OCI-LY1 (cell line): ENCODE results near the gene CERS3.

ENCODE experiments used
- H2AFZ ChIP-seq: fragments of 200-600 bp; sonication (generic), shearing (Covaris generic); 2 replicates; pipeline ENCODE4 v1.6.0; 2014; ENCODE audit warnings: antibody characterized with exemption, mild to moderate bottlenecking, low read length
- H3F3A ChIP-seq: fragments of 200-600 bp; sonication (generic), shearing (Covaris generic); 2 replicates; pipeline ENCODE4 v1.6.0; 2014; ENCODE audit warnings: mild to moderate bottlenecking, antibody characterized with exemption, low read length, moderate library complexity; ENCODE audit not compliant: insufficient read depth
- H3K27ac ChIP-seq: fragments of 200-600 bp; sonication (generic); 2 replicates; pipeline ENCODE4 v1.5.1; 2014; ENCODE audit warnings: low read length, mixed run types, mild to moderate bottlenecking, low read depth; ENCODE audit not compliant: poor library complexity, severe bottlenecking
- H3K27me3 ChIP-seq: fragments of 200-600 bp; sonication (generic); 2 replicates; pipeline ENCODE4 v1.6.0; 2014; ENCODE audit warnings: antibody characterized with exemption, mild to moderate bottlenecking, low read length, moderate library complexity; ENCODE audit not compliant: insufficient read depth
- H3K36me3 ChIP-seq: fragments of 200-600 bp; sonication (generic); 2 replicates; pipeline ENCODE4 v1.6.1; 2014; ENCODE audit warnings: mild to moderate bottlenecking, antibody characterized with exemption, low read length, moderate library complexity, mixed read lengths; ENCODE audit not compliant: insufficient read depth
- H3K4me1 ChIP-seq: fragments of 200-600 bp; sonication (generic); 2 replicates; pipeline ENCODE4 v1.5.1; 2014; ENCODE audit warnings: mild to moderate bottlenecking, low read length, moderate library complexity; ENCODE audit not compliant: insufficient read depth, severe bottlenecking
- H3K4me2 ChIP-seq: fragments of 200-600 bp; sonication (generic), shearing (Covaris generic); 2 replicates; pipeline ENCODE4 v1.6.1; 2014; ENCODE audit warnings: low read length
- H3K4me3 ChIP-seq: fragments of 200-600 bp; sonication (generic); 2 replicates; pipeline ENCODE4 v1.5.1; 2014; ENCODE audit warnings: low read length, low read depth, mild to moderate bottlenecking, mixed read lengths; ENCODE audit not compliant: poor library complexity, severe bottlenecking
- H3K79me2 ChIP-seq: fragments of 200-600 bp; shearing (Covaris generic); 2 replicates; pipeline ENCODE4 v1.6.1; 2016; ENCODE audit warnings: mixed run types, low read length, mixed read lengths; ENCODE audit not compliant: insufficient read depth
- H3K9ac ChIP-seq: fragments of 200-600 bp; sonication (generic), shearing (Covaris generic); 2 replicates; pipeline ENCODE4 v1.6.1; 2014; ENCODE audit warnings: mild to moderate bottlenecking, low read length, mixed read lengths
- H3K9me2 ChIP-seq: fragments of 200-600 bp; sonication (generic), shearing (Covaris generic); 2 replicates; pipeline ENCODE4 v1.6.1; 2014; ENCODE audit warnings: low read depth, mild to moderate bottlenecking, low read length, mixed read lengths
- H3K9me3 ChIP-seq: fragments of 200-600 bp; shearing (Covaris generic); 2 replicates; pipeline ENCODE4 v1.6.1; 2014; ENCODE audit warnings: low read length, mixed read lengths
- H4K20me1 ChIP-seq: fragments of 200-600 bp; sonication (generic), shearing (Covaris generic); 2 replicates; pipeline ENCODE4 v1.6.0; 2016; ENCODE audit warnings: mild to moderate bottlenecking, low read length; ENCODE audit not compliant: insufficient read depth
- CTCF ChIP-seq: fragments of 200-600 bp; sonication (generic), shearing (Covaris generic); IDR thresholded peaks from 2 replicates; pipeline ENCODE4 v1.5.1; 2017; ENCODE audit warnings: mild to moderate bottlenecking, antibody characterized with exemption, low read length, moderate library complexity, mixed read lengths
- EZH2 ChIP-seq: fragments of 200-600 bp; sonication (generic), shearing (Covaris generic); IDR thresholded peaks from 2 replicates; pipeline ENCODE4 v1.8.0; 2017; ENCODE audit warnings: borderline replicate concordance, mixed run types, mild to moderate bottlenecking, antibody characterized with exemption, low read length, moderate library complexity, mixed read lengths

The CERS3 gene

GRCh38 chr15:100520132-100520921 is 8.4 kb downstream of the CERS3 start:
- no peaks in the 10 kb centered on the region for H3K9me3 ChIP-seq
- no peak overlapping the region for H3K27ac ChIP-seq
- H3K4me2 ChIP-seq: no peak overlapping the region
- H3K36me3 ChIP-seq: no peaks in the 10 kb centered on the region
- H3K79me2 ChIP-seq: no peaks in the 10 kb centered on the region
- H3K4me3 ChIP-seq: no peak overlapping the region
- H2AFZ ChIP-seq: no peak overlapping the region
- H3F3A ChIP-seq: no peaks in the 10 kb centered on the region
- no peaks in the 10 kb centered on the region for H3K9me2 ChIP-seq
- H3K27me3 ChIP-seq: no peaks in the 10 kb centered on the region; the same call in 1 of the 2 replicates
- no peak for TF ChIP-seq CTCF
- no peak for TF ChIP-seq EZH2
- H3K9ac ChIP-seq: no peak overlapping the region
- no peaks in the 10 kb centered on the region for H4K20me1 ChIP-seq
- no peaks in the 10 kb centered on the region for H3K4me1 ChIP-seq

GRCh38 chr15:100517846-100518245 is 10.9 kb downstream of the CERS3 start:
- no peak overlapping the region for H3K27ac ChIP-seq
- H3K79me2 ChIP-seq: no peaks in the 10 kb centered on the region
- TF ChIP-seq EZH2 (no peak), CTCF (no peak)
- no peaks in the 10 kb centered on the region for H3K36me3 ChIP-seq
- H3K4me1 ChIP-seq: no peaks in the 10 kb centered on the region
- H3K9ac ChIP-seq: no peak overlapping the region
- H3K9me3 ChIP-seq: no peaks in the 10 kb centered on the region
- H3K9me2 ChIP-seq: no peaks in the 10 kb centered on the region
- H3K27me3 ChIP-seq: no peaks in the 10 kb centered on the region; the same call in 1 of the 2 replicates
- H2AFZ ChIP-seq: no peak overlapping the region
- no peak overlapping the region for H3K4me2 ChIP-seq
- no peak overlapping the region for H3K4me3 ChIP-seq
- H3F3A ChIP-seq: no peaks in the 10 kb centered on the region
- no peaks in the 10 kb centered on the region for H4K20me1 ChIP-seq

GRCh38 chr15:100516643-100517512 is 11.9 kb downstream of the CERS3 start:
- H2AFZ ChIP-seq: no peak overlapping the region
- H4K20me1 ChIP-seq: no peaks in the 10 kb centered on the region
- TF ChIP-seq EZH2 (no peak), CTCF (no peak)
- no peak overlapping the region for H3K4me2 ChIP-seq
- no peaks in the 10 kb centered on the region for H3K4me1 ChIP-seq
- no peaks in the 10 kb centered on the region for H3K79me2 ChIP-seq
- H3F3A ChIP-seq: no peaks in the 10 kb centered on the region
- H3K9ac ChIP-seq: no peak overlapping the region
- no peak overlapping the region for H3K27ac ChIP-seq
- H3K9me3 ChIP-seq: no peaks in the 10 kb centered on the region
- no peaks in the 10 kb centered on the region; the same call in 1 of the 2 replicates for H3K27me3 ChIP-seq
- no peaks in the 10 kb centered on the region for H3K9me2 ChIP-seq
- no peak overlapping the region for H3K4me3 ChIP-seq
- H3K36me3 ChIP-seq: no peaks in the 10 kb centered on the region
